HepG2 (cell line): ENCODE measurements around the gene CAMK1D. TPM values are rescaled to one million over a fixed set of nuclear protein-coding genes. Genes with fewer than 3 reads are reported as not detected.

Source experiments
- ATAC-seq: fragments of 200-7000 bp; cut with Tn5 transposase; 3 replicates; pipeline ENCODE4 v1.9.1; 2020; ENCODE audit warnings: mild to moderate bottlenecking, moderate library complexity
- BruUV-seq: library from RNA; stranded (reverse); fragments of 400-500 nt; replicated peaks from 2 replicates; lab custom pipeline; 2021; lab: Mats Ljungman, UMichigan
- CTCF ChIA-PET: fragments of 300-600 bp; formaldehyde crosslinking; extraction: SDS; loops from one replicate; lab custom pipeline; 2021; ENCODE audit warnings: low total read pairs, inconsistent platforms, low intra/inter-chr PET ratio; lab: Yijun Ruan, JAX
- POLR2A ChIA-PET: fragments of 350-600 bp; sonication (Branson Sonifier 250); formaldehyde crosslinking; loops from one replicate; lab custom pipeline; 2020; ENCODE audit warnings: antibody characterized with exemption, inconsistent platforms; lab: Yijun Ruan, JAX
- DNase-seq: peaks from one replicate; pipeline ENCODE4 v3.0.0-alpha.2; 2015; ENCODE audit warnings: low spot score
- FAIRE-seq: peaks from 3 replicates; lab custom pipeline; 2011; peaks lifted over from hg19 to GRCh38; lab: Jason Lieb, UNC
- H2AFZ ChIP-seq: one replicate; pipeline ENCODE4 v1.6.1; 2011; ENCODE audit warnings: low read length, inconsistent platforms
- H3K27ac ChIP-seq: fragments of 300-600 bp; 3 replicates; pipeline ENCODE4 v1.8.0; 2011; ENCODE audit warnings: mixed run types, mild to moderate bottlenecking, mixed read lengths, low read length, inconsistent platforms; ENCODE audit not compliant: insufficient read depth; ENCODE audit errors: extremely low read length
- H3K27me3 ChIP-seq, 2 experiments: fragments of 200-600 bp in 1 of 2; 2 replicates in 1 of 2; 3 replicates in 1 of 2; pipeline versions ENCODE4 v1.6.0 to v1.8.0; 2011; ENCODE audit warnings: low read length in 2 of 2, mild to moderate bottlenecking in 2 of 2, moderate library complexity in 2 of 2, inconsistent platforms in 1 of 2; ENCODE audit not compliant: insufficient read depth in 2 of 2, control insufficient read depth in 1 of 2
- H3K36me3 ChIP-seq, 2 experiments: fragments of 200-600 bp in 1 of 2; replicated peaks in 1 of 2; 2 replicates in 1 of 2; 3 replicates in 1 of 2; pipeline versions ENCODE4 v1.5.1 to v1.8.0; 2011; ENCODE audit warnings: low read length in 2 of 2, inconsistent platforms in 1 of 2; ENCODE audit not compliant: insufficient read depth in 2 of 2, control insufficient read depth in 1 of 2
- H3K4me1 ChIP-seq: 2 replicates; pipeline ENCODE4 v1.5.1; 2012; ENCODE audit warnings: low read length, inconsistent platforms; ENCODE audit not compliant: insufficient read depth
- H3K4me2 ChIP-seq: 2 replicates; pipeline ENCODE4 v1.6.0; 2011; ENCODE audit warnings: low read depth, low read length, inconsistent platforms
- H3K4me3 ChIP-seq, 3 experiments: fragments of 200-600 bp in 1 of 3; sonication (generic), shearing (Covaris generic) in 1 of 3; replicated peaks in 1 of 3; 2 replicates each; pipeline ENCODE4 v1.5.1; 2011 to 2016; ENCODE audit warnings: low read length in 3 of 3, inconsistent platforms in 2 of 3, low read depth in 2 of 3, mild to moderate bottlenecking in 2 of 3, control low read depth in 1 of 3, mixed read lengths in 1 of 3; ENCODE audit not compliant: insufficient read depth in 1 of 3
- H3K79me2 ChIP-seq: one replicate; pipeline ENCODE4 v1.6.1; 2011; ENCODE audit warnings: low read length, inconsistent platforms; ENCODE audit not compliant: insufficient read depth
- H3K9ac ChIP-seq: 2 replicates; pipeline ENCODE4 v1.6.0; 2011; ENCODE audit warnings: mild to moderate bottlenecking, low read depth, low read length, inconsistent platforms; ENCODE audit not compliant: insufficient read depth
- H3K9me3 ChIP-seq: 2 replicates; pipeline ENCODE4 v1.5.1; 2012; ENCODE audit warnings: mild to moderate bottlenecking, low read length
- H4K20me1 ChIP-seq: 2 replicates; pipeline ENCODE4 v1.6.0; 2011; ENCODE audit warnings: inconsistent platforms, mild to moderate bottlenecking, low read length, moderate library complexity; ENCODE audit not compliant: insufficient read depth
- CEBPB ChIP-seq: IDR thresholded peaks from 2 replicates; pipeline ENCODE4 v1.6.1; 2011; ENCODE audit warnings: low read depth, low read length, improper control_type of control experiment, borderline replicate concordance
- KAT2B ChIP-seq: fragments of 150-350 bp; IDR thresholded peaks from 2 replicates; pipeline ENCODE4 v1.6.1; 2014; ENCODE audit warnings: low read depth, low read length, borderline replicate concordance
- KLF11 ChIP-seq: IDR thresholded peaks from 2 replicates; pipeline ENCODE4 v1.6.1; 2016; ENCODE audit warnings: missing compliant biosample characterization
- POLR2A ChIP-seq, 2 experiments: IDR thresholded peaks; 2 replicates each; pipeline ENCODE4 v1.6.1; 2011; ENCODE audit warnings: low read depth in 2 of 2, low read length in 2 of 2, mild to moderate bottlenecking in 1 of 2, moderate library complexity in 1 of 2; ENCODE audit not compliant: insufficient read depth in 1 of 2
- SMARCE1 ChIP-seq: fragments of 450-650 bp; IDR thresholded peaks from 2 replicates; pipeline ENCODE4 v1.6.1; 2017; ENCODE audit warnings: borderline replicate concordance
- ZNF350 ChIP-seq: sonication (generic); formaldehyde crosslinking; IDR thresholded peaks from 2 replicates; pipeline ENCODE4 v1.4.0; 2020; ENCODE audit warnings: mild to moderate bottlenecking, low read depth, missing genetic modification reagents, borderline replicate concordance
- ZNF768 ChIP-seq: sonication (generic); formaldehyde crosslinking; IDR thresholded peaks from 2 replicates; pipeline ENCODE4 v1.4.0; 2020; ENCODE audit warnings: missing genetic modification reagents
- ZNF770 ChIP-seq: sonication (generic); formaldehyde crosslinking; IDR thresholded peaks from 2 replicates; pipeline ENCODE4 v1.5.0; 2020; ENCODE audit warnings: mild to moderate bottlenecking, missing genetic modification reagents
- WGBS: methylation state at CpG from one replicate; pipeline ENCODE4 v1.1.6; 2017; ENCODE audit warnings: low lambda C conversion rate; 5-methylcytosine and 5-hydroxymethylcytosine counted together
- in situ Hi-C: cut with HindIII; loops from 2 replicates; pipeline ENCODE4 v1.10.0; 2017; ENCODE audit warnings: low pct_unique_long_range_greater_than_20kb; ENCODE audit not compliant: extremely low pct_ligation_motif_present
- intact Hi-C: fragments of 100-400 bp; cut with micrococcal nuclease; formaldehyde crosslinking; loops from one replicate; pipeline ENCODE4 v1.10.0; 2022; ENCODE audit not compliant: unreplicated experiment
- polyA plus RNA-seq, 8 experiments: library from polyadenylated mRNA; depleted of rRNA in 3 of 8; stranded (reverse) in 7 of 8; unstranded in 1 of 8; fragments of >200 nt; fragmentation: Illumina TruSeq in 4 of 8; extraction: Trizol in 4 of 8; gene quantifications; 2 replicates each; pipeline versions ENCODE4 v1.2.1 to v1.2.3, GENCODE V29; 2011 to 2016; ENCODE audit warnings: low read depth in 4 of 8, missing spikeins in 1 of 8, mixed read lengths in 1 of 8; ENCODE audit not compliant: insufficient read depth in 1 of 8
- total RNA-seq, 5 experiments: library from RNA; depleted of rRNA; stranded (reverse); fragments of >200 nt; fragmentation: Illumina TruSeq; extraction: Trizol; gene quantifications; 2 replicates each; pipeline ENCODE4 v1.2.3, GENCODE V29; 2016; ENCODE audit warnings: low read depth in 1 of 5
- TF ChIP-seq, protein P1 (sequence below): sonication (generic); formaldehyde crosslinking; IDR thresholded peaks from 2 replicates; pipeline ENCODE4 v1.4.0; 2020; ENCODE audit warnings: missing genetic modification reagents
- TF ChIP-seq, protein P2 (sequence below): sonication (generic); formaldehyde crosslinking; IDR thresholded peaks from 2 replicates; pipeline ENCODE4 v1.5.1; 2020; ENCODE audit warnings: missing genetic modification reagents, mild to moderate bottlenecking, borderline replicate concordance

CAMK1D gene
- total and polyA plus RNA-seq, 2 of the 13 experiments (the other 11 are each of a cell fraction or from before 2014, with no cell fraction given): under 0.01 TPM; not detected in 1

- 38% methylated on average over 1 of the region's 1 CpG for WGBS
- no peak for ATAC-seq
These were observed 32.8 kb downstream of the CAMK1D start for GRCh38 chr10:12382157-12382548.

More at GRCh38 chr10:12382157-12382548, 32.8 kb downstream of the CAMK1D start:
- Histone ChIP-seq H3K27me3 (peaks cover 0 to 3% of the 10 kb centered on the region in 2 experiments; a peak in 2 of 5 replicates), H3K36me3 (no peaks in the 10 kb centered on the region), H4K20me1 (no peaks in the 10 kb centered on the region), H3K4me1 (no peaks in the 10 kb centered on the region), H3K9ac (no peak overlapping the region), H2AFZ (no peak overlapping the region), H3K4me3 (no peak overlapping the region), H3K9me3 (no peaks in the 10 kb centered on the region), H3K4me2 (no peak overlapping the region), H3K27ac (no peak overlapping the region)
- POLR2A ChIA-PET: no interaction called here
- FAIRE-seq: no peak
- BruUV-seq: no TSS peak
- in situ Hi-C loops: no loop called here
- CTCF ChIA-PET: no interaction called here
- no peak for DNase-seq
- intact Hi-C loops: no loop called here
- TF ChIP-seq CEBPB: no peak
- no peak for TF ChIP-seq KLF11
- no peak for TF ChIP-seq POLR2A (IDR thresholded peaks at IDR 0.05; ENCODE audit: insufficient read depth in 1 of 2, low read depth in 2 of 2, low read length in 2 of 2)
- TF ChIP-seq ZNF350 (CRISPR knock-in tag): no peak
- TF ChIP-seq SMARCE1: no peak
- TF ChIP-seq, protein P1, sequence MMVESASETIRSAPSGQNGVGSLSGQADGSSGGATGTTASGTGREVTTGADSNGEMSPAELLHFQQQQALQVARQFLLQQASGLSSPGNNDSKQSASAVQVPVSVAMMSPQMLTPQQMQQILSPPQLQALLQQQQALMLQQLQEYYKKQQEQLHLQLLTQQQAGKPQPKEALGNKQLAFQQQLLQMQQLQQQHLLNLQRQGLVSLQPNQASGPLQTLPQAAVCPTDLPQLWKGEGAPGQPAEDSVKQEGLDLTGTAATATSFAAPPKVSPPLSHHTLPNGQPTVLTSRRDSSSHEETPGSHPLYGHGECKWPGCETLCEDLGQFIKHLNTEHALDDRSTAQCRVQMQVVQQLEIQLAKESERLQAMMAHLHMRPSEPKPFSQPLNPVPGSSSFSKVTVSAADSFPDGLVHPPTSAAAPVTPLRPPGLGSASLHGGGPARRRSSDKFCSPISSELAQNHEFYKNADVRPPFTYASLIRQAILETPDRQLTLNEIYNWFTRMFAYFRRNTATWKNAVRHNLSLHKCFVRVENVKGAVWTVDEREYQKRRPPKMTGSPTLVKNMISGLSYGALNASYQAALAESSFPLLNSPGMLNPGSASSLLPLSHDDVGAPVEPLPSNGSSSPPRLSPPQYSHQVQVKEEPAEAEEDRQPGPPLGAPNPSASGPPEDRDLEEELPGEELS (CRISPR knock-in tag): no peak
- TF ChIP-seq ZNF770 (CRISPR knock-in tag): no peak
- TF ChIP-seq ZNF768 (CRISPR knock-in tag): no peak
- no peak for TF ChIP-seq KAT2B
- TF ChIP-seq, protein P2, sequence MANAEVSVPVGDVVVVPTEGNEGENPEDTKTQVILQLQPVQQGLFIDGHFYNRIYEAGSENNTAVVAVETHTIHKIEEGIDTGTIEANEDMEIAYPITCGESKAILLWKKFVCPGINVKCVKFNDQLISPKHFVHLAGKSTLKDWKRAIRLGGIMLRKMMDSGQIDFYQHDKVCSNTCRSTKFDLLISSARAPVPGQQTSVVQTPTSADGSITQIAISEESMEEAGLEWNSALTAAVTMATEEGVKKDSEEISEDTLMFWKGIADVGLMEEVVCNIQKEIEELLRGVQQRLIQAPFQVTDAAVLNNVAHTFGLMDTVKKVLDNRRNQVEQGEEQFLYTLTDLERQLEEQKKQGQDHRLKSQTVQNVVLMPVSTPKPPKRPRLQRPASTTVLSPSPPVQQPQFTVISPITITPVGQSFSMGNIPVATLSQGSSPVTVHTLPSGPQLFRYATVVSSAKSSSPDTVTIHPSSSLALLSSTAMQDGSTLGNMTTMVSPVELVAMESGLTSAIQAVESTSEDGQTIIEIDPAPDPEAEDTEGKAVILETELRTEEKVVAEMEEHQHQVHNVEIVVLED (CRISPR knock-in tag): no peak
- TF ChIP-seq, all 625 proteins: peak for 0
- no peaks in the 10 kb centered on the region for H3K79me2 ChIP-seq
